Measurements from ENCODE around the gene ANP32E.
"Not testable (repeated sequence)": the region's sequence is repeated elsewhere in the genome, so short reads cannot be mapped to it uniquely, and the experiment has no call there.

- not testable (repeated sequence) for TF ChIP-seq EZH2 (IDR thresholded peaks at IDR 0.05; ENCODE audit: insufficient read depth, poor library complexity, severe bottlenecking); EZH2phosphoT487 (IDR thresholded peaks at IDR 0.05; ENCODE audit: insufficient read depth, low read depth)
These were observed 49.5 kb downstream of the ANP32E start for GRCh38 chr1:150186438-150186788.
